GM18870 (cell line): ENCODE measurements around the gene SLC25A14.
"Not testable (repeated sequence)": the region's sequence is repeated elsewhere in the genome, so short reads cannot be mapped to it uniquely, and the experiment has no call there.

Experiments
- ATAC-seq: cut with Tn5 transposase; IDR thresholded peaks from one replicate; pipeline ENCODE4 v1.9.1; 2021; ENCODE audit warnings: moderate library complexity; ENCODE audit not compliant: unreplicated experiment

The SLC25A14 gene

GRCh38 chrX:130339408-130340222 lies at the start of gene SLC25A14:
TSS of gene SLC25A14 (plus strand) at chrX:130339919. CDS start at chrX:130340279, 360 bp downstream.
- peak; percentile 93 for ATAC-seq

GRCh38 chrX:130295519-130296296 lies 44.0 kb upstream of the SLC25A14 start:
- ATAC-seq: no peak

GRCh38 chrX:130296297-130296678 lies 43.4 kb upstream of the SLC25A14 start:
- no peak for ATAC-seq

GRCh38 chrX:130296743-130297142 lies 43.0 kb upstream of the SLC25A14 start:
- no peak for ATAC-seq

- no peak for ATAC-seq
Measured at GRCh38 chrX:130299279-130300009, 40.3 kb upstream of the SLC25A14 start.

- no peak for ATAC-seq
Measured at GRCh38 chrX:130300010-130300282, 39.8 kb upstream of the SLC25A14 start.

- no peak for ATAC-seq
Measured at GRCh38 chrX:130301405-130301804, 38.3 kb upstream of the SLC25A14 start.

GRCh38 chrX:130301977-130302376 lies 37.7 kb upstream of the SLC25A14 start:
- ATAC-seq: no peak

GRCh38 chrX:130304587-130305368 lies 34.9 kb upstream of the SLC25A14 start:
- ATAC-seq: no peak

- ATAC-seq: not testable (repeated sequence)
Measured at GRCh38 chrX:130319886-130320285, 19.8 kb upstream of the SLC25A14 start.

GRCh38 chrX:130321550-130321949 lies 18.2 kb upstream of the SLC25A14 start:
- ATAC-seq: peak; percentile 45

GRCh38 chrX:130330146-130330545 lies 9.6 kb upstream of the SLC25A14 start:
- ATAC-seq: no peak

- no peak for ATAC-seq
Measured at GRCh38 chrX:130330706-130331105, 9.0 kb upstream of the SLC25A14 start.

GRCh38 chrX:130336531-130336930 lies 3.2 kb upstream of the SLC25A14 start:
- no peak for ATAC-seq

- ATAC-seq: not testable (repeated sequence)
Measured at GRCh38 chrX:130338869-130339268, 850 bp upstream of the SLC25A14 start.

GRCh38 chrX:130340271-130340670 lies 552 bp downstream of the SLC25A14 start:
- no peak for ATAC-seq

- ATAC-seq: no peak
Measured at GRCh38 chrX:130343411-130343810, 3.7 kb downstream of the SLC25A14 start.

- ATAC-seq: no peak
Measured at GRCh38 chrX:130347321-130347720, 7.6 kb downstream of the SLC25A14 start.

- ATAC-seq: no peak
Measured at GRCh38 chrX:130351567-130351966, 11.8 kb downstream of the SLC25A14 start.

- not testable (repeated sequence) for ATAC-seq
Measured at GRCh38 chrX:130352050-130352449, 12.3 kb downstream of the SLC25A14 start.

- no peak for ATAC-seq
Measured at GRCh38 chrX:130376077-130376476, 36.4 kb downstream of the SLC25A14 start.
